DND-41 (cell line): ENCODE data around the gene LRP8.

Experiments used
- EZH2 ChIP-seq: IDR thresholded peaks from 3 replicates; pipeline ENCODE4 v1.6.1; 2012; ENCODE audit warnings: borderline replicate concordance, low read depth, mild to moderate bottlenecking, moderate library complexity, low read length, inconsistent platforms; ENCODE audit not compliant: severe bottlenecking
- TF ChIP-seq, protein P1 (sequence below): IDR thresholded peaks from 2 replicates; pipeline ENCODE4 v1.5.1; 2012; ENCODE audit warnings: borderline replicate concordance, low read length, moderate library complexity, mild to moderate bottlenecking; ENCODE audit not compliant: poor library complexity, severe bottlenecking; ENCODE audit errors: extremely low read depth

DNA sequence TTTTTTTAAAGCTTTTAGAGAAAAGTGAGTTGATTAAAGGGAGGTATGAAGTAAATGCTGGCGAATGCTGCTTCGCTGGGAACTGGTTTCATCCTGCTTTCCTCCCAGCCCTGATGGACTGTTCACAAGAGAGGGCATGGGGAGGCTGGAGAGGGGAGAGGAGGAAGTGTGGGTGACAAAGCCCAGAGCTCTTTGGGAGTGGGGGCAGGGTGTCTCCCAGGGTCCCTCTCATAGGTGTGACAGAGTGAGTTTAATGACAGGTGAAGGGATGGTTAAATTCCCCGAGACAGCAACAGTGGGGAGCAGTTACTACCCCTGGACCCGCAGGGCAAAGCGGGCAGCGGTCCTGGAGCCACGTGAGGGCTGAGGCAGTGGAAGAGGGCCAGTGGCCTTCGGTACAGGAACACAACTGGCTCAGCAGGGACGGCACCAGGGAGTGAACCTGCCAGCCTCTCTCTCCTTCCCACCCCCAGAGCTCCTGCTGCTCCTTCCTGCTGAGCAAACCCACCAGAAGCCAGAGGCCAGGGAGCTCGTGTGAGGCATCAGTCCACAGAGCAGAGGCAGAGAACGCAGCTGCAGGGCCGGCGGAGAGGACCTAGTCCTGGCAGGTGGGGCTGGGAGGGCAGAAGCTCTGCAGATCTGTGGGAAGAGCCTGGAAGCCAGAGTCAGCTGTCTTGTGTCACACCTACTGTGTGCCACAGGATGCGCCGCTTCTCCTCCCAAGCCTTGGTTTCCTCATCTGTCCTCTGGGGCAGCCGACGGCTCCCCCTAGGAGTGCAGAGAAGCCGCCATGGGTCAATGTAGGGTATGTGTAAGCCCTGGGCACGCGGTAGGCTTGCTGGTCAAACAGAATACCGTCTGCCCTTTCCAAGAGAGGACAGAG lies 20.9 kb upstream of the LRP8 start:
- TF ChIP-seq, protein P1, sequence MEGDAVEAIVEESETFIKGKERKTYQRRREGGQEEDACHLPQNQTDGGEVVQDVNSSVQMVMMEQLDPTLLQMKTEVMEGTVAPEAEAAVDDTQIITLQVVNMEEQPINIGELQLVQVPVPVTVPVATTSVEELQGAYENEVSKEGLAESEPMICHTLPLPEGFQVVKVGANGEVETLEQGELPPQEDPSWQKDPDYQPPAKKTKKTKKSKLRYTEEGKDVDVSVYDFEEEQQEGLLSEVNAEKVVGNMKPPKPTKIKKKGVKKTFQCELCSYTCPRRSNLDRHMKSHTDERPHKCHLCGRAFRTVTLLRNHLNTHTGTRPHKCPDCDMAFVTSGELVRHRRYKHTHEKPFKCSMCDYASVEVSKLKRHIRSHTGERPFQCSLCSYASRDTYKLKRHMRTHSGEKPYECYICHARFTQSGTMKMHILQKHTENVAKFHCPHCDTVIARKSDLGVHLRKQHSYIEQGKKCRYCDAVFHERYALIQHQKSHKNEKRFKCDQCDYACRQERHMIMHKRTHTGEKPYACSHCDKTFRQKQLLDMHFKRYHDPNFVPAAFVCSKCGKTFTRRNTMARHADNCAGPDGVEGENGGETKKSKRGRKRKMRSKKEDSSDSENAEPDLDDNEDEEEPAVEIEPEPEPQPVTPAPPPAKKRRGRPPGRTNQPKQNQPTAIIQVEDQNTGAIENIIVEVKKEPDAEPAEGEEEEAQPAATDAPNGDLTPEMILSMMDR, result no peak
- no peak for TF ChIP-seq EZH2
